HG02588 (cell line): ENCODE results near the gene FBXW8.

Source experiments
- ATAC-seq: cut with Tn5 transposase; IDR thresholded peaks from one replicate; pipeline ENCODE4 v1.9.1; 2021; ENCODE audit warnings: mild to moderate bottlenecking, moderate library complexity; ENCODE audit not compliant: unreplicated experiment

FBXW8 gene

DNA sequence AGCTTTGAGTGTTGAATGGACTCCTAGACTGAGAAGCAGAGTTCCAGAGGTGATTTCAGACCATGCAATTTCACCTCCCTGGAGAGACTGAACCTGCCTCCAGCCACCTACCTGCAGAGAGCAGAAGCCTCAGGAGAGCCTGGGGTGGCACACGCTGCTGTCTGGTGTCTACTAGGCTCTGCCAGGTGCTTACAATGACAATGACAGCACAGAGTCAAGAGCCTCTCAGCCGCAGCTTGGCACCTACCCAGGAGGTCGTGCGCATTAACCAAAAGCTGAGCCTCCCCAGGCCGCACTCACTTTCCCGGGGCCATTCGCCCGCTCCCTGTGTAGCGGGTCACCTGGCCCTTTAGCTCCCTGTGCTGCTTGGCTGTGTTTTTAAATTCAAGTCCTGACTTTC is 125.3 kb downstream of the FBXW8 start:
- no peak for ATAC-seq

DNA sequence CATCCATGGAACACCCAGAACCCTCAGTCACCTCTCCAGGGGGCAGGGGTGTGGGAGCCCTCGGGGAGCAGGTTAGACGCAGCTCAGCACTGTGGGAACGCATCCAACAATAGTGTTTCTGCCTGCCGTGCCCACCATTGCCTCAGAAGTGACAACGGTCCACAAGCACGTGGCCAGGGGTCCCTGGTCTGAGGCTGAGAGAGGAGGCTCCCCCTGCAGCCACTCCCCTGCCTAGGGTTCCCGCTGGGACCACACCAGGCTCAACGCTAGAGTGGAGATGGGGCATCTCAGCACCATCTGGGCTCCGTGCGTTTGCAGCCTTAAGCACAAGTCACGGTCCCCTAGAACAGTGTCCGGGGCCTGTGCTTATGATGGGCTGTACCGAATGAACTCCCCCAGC is 125.8 kb downstream of the FBXW8 start:
- ATAC-seq, result no peak

DNA sequence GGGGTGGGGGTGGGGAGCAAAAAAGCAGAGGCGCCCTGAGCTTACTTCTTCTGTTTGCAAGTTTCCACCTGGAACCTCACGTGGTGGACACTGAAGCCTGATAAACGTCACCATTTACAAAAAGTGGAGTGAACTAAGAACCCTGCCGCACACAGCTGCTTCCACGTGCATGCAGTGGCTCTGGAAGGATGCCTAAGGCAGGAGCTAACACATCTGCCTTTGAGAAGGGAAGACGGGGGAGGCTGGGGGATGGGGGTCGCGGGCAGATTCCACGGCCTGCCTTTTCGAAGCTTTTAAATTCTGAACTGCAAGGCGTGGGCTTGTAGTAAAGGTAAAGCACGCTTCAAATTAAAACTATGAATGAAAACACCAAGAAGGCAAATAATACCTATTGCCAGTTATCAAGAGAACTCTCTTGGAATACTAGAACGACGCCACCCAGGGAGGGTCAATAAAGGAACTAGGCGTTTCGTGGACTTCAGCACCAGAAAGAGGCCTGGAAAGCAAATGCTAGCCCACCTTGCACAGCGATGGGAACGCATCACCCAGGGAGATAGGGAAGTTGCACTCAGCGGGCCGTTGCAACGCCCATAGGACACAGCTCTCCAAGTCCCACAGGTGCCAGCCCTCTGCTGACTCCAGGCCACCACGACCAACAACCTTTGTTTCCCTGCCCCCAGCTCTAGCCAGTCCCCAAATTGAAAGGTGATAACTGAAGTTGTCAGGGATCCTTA is 126.7 kb downstream of the FBXW8 start:
- no peak for ATAC-seq

DNA sequence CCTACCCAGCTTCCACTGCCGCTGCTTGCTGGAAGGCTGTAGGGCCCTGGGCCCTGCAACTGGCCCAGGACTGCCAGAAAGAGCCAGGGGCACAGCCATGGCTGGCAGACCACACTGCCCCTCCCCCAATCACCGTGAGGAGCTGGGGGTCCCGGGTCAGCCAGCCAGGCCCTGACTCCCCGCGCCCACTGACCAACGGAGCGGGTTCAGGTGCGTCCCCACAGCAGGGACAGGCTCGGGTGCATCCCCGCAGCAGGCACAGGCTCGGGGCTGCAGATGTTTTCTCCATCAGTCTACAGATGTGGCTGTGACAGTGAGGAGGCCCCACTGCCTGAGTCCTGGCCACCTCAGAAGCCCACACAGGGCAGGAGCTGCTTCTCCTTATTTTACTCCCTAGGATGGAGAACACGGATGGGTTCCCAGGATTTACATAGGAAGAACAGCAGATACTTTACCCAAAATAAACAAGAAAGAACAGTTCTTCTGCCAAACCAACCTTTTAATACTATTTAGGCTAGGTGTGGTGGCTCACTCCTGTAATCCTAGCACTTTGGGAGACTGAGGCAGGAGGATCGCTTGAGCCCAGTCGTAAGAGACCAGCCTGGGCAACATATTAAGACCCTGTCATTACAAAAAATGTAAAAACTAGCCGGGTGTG is 127.4 kb downstream of the FBXW8 start:
- ATAC-seq, result no peak

DNA sequence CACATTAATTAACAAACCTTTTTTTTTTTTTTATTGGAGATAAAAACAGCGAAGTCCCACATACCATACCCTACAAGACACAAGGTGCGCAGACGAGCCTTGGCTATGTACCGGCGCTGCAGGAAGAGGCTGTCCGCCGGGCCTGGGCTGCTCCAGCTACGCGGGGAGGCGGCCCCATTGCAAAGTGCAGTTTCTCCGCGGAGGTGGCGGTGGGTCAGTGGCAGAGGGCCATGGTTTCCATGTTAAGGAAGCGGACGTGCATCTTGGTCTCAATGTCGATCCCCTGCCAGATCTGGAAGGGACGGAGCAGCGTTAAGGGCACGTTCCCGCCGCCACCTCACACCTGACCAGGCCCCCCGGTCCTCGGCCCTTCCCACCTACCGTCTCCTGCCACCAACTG is 128.2 kb downstream of the FBXW8 start:
- ATAC-seq, result no peak

DNA sequence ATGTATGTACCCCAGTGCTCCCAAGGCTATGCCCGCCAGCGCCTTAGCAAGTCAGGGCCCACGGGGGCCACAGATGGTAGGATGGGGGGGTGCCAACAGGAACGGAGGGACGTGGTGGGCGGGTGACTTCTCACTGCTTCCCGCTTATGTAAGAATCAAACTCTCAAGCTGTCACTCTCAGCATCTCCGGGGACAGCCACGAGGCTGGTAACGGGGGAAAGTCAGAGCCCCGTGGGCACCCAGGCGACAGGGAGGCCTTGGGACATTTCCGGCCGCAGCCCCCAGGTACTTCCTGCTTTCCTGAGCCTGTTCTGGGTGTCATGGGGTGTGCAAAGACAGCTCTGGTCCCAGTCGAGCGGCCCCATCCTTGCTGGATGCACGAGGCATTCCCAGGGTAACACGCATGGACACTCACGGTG is 129.2 kb downstream of the FBXW8 start:
- no peak for ATAC-seq

DNA sequence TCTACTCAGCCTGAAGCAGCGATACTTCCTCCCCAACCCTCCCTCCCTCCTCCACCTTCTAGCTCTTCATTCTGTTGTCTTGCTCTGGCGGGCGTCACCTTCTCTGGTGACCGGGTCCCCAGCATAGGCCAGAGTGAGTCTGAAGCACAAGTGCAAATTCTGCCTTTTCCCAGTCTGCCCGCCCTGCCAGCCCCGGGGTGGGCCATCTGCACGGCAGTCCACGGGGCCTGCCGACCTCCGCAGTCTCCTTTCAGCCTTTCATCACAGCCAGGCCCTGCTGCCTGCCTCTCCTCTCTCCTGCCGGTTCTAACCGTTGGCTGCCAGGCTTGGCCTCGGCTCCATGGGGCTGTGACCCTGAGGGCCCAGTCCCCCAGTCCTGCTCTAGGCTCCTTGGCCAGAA is 129.7 kb downstream of the FBXW8 start:
- ATAC-seq, result no peak

DNA sequence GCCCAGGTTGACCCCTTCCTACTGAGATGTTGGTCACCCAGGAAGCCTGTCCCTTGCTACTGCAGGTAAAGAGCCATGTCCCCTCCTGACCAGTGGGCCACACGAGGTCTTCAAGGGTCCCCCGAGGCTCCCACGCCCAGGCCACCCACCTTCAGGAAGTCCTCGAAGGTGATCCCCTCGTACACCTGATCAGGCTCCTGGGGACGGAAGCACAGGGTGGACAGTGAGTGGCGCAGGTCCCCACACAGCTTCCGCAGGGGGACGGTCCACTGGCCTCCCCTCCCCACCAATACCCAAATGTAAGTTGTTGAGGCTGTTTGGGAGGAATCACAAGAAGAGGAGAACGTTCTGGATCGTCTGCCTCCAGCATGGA is 131.0 kb downstream of the FBXW8 start:
- no peak for ATAC-seq

DNA sequence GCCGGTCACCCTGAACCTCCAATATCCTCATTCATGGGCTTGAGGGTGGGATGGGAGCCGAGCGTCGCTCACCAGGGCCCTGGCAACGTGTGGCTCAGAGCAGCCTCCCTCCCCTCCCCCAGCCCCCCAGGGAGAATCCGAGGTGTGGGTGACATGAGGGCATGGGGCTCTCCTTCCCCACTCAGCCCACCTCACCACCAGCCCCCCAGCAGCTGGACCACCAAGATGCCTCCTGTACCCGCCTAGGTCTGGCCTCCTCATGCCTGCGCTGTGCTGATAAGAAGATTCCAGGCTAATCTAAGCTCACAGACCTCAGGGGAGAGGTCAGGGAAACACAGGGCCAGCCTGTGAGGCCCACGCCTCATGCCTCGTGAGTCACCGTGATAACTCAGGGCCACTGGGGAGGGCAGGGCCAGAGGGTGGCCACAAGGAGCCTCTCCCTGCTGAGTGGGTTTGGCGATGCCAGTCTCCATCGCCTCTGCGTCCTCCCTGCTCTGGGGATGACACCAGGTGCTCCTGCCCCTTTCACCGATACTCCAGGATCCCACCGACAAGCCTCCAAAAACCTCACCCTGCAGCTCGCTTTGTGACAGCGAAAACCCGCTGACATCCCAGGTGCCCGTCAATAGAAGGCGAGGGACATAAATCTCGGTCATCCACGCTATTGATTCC is 131.6 kb downstream of the FBXW8 start:
- ATAC-seq, result no peak

DNA sequence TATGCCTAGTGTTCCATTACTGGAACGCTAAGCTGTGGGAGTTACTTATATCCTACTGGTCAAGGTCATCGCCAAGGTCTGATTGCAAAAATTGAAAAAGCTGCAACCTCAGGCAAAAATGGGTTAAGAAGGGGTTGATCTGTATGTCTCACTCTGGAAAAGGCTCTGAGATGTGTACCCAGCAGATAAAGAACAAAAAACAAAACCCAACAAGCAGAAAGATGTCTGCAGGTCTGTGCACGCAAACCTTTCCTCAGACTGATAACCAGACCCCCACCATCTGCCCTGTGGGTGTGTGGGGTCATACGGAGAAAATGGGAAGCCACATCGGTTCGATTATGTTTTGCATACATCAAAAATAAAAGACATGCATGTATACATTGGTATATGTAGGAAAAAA is 132.1 kb downstream of the FBXW8 start:
- ATAC-seq, result no peak

DNA sequence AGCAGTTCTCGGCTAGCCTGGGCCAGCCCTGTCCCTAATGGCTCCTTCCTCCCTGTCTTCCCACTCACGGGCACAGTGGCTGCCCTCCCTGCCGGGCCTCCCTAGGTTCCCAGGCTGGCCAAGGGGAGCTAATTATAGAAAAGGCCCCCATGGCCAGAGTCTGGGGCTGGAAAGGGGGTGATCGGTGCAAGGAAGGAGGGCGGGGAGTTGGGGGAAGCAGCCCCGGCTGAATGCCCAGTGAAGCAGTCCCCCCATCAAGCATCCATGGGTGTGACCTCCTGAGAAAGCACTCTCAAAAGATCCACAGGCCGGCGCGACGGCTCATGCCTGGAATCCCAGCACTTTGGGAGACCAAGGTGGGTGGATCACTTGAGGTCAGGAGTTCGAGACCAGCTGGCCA is 133.6 kb downstream of the FBXW8 start:
- no peak for ATAC-seq

DNA sequence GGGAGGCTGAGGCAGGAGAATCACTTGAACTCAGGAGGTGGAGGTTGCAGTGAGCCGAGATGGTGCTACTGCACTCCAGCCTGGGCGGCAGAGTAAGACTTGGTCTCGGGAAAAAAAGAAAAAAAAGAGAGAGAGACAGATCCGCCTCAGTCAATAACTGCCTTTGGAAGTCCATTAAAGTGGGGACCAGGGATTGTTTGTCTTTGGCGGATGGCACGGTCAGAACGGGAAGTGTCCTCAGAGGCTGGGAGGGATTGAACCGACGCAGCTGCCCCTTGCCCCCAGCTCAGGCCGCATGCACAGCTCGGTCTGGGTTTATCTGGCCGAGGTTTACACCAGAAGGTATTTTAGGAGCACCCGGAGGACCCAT is 134.0 kb downstream of the FBXW8 start:
- ATAC-seq, result no peak

DNA sequence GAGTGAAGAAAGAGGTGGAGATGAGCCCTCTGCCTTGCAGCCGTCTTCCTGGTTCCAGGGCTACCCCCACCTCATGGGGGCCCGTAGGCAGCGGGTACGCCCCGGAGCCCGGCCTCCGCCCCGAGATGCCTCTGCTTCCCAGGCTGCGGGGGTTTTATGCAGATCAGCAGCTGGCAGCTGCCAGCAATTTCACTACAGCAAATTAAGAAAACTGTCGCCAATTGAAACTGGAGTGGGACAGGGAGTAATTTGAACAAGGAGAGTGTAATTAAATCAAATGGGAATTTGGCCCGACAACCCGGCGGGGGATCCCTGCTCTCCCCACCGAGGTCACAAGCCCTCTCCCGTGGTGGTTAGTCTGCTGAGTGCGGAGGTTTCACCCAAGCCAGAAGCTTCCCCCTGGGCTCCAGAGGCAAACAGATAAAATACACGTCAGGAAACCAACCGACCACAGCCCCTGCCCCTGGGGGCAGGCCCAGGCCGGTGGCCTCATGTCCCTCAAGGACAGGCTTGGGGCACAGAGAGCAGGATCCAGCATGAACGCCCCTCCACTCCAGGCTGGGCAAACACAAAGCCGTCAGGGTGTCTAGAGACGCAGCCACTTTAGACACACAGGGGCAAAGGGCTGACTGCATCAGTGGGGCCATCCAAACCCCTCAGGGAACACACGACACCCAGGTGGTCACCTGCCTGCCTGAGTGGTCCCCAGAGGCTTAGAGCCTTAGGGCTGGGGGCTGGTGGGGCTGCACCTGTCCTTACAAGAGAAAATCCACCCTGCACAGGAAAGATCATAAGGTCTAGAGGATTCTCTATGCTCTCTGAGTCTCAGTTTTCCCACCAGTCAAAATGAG is 134.6 kb downstream of the FBXW8 start:
- no peak for ATAC-seq

DNA sequence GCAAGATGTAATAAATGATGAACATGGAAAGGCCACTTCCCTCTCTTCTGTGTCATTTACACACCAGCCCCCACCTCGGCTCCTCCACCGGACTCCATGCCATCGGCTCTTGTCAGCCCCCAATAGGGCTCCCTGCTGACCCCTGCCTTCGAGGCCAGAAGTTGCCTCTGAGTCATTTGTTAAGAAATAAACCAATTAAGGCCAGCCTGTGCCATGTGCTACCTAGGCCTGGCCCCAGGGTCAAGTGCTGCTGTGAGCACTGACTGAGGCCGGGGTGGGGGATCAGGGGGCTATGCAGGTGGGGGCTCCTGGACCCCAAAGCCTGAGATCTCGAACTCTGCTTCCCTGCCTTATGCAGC is 135.2 kb downstream of the FBXW8 start:
- ATAC-seq, result no peak

DNA sequence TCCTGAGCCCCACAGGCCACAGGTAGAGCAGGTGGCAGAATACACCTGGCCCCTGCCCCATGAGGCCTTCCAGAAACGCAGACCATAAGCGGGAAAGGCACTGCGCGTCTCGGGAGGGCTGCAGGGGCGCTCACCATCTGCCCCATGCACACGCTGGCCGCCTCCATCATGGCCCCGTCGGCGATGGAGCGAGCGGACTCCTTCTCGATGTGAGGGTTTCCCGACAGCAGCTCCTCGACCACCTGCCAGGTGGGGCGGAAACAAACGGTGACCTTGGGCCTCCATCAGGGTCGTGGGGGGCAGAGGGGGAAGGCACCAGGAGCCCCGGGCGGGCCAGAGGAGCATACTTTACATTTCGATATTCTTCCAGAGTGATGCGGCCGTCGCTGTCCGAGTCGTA is 135.7 kb downstream of the FBXW8 start:
- no peak for ATAC-seq

DNA sequence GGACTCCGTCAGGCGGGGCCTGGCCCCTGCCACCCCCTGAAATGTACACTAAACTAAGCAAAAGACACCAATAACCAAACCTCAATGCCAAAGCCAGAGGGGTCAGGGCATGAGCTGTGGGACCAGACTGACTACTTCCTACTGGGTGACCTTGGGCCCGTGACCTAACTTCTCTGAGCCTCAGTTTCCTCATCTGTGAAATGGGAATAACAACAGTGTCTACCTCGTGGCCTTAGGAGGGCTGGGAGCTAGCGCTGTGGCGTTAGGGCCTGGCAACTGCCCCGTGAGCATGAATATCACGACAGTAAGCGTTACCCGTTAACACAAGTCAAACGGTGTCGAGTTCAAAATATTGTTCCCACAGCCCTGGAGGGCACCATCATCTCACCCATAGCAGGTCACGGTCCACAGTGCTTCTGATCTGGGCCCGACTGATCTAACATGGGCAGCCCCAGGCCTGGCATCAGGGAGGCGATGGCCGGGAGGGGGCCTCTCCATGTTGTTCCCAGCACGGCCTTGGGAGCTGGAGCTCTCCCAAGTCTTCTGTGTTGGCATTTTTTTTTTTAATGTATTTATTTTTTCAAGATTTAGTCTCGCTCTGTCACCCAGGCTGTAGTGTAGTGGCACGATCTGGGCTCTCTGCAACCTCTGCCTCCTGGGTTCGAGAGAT is 136.2 kb downstream of the FBXW8 start:
- ATAC-seq, result no peak

DNA sequence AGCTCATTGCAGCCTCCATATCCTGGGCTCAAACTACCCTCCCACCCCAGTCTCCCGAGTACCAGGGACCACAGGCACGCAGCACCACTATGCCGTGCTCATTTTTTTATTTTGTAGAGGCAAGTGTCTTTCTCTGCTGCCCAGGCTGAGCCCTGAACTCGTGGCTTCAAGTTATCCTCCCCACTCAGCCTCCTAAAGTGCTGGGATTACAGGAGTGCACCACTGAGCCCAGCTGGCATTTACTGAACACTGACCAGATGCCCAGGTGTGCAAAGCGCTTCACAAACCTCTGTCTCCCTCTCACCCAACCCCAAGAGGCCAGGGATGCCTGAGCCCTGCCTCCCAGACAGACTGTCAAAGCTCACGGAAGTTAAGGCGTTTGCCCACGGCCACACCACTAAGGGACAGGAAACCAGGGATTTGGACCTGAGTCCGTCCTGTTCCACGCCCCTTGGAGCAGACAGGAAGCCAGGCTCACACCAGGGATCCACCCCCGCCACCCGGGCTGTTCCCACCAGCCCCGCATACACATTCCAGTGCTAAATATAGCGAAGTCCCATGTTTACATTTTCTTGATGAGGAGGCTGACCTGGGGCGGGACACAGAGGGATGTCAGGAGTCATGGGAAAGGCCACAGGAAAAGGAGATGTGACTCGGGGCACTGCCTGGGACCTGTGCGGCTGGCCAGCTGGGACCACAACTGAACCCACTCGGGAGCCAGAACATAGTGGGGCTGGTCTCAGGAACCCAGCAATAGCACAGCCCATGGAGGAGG is 137.2 kb downstream of the FBXW8 start:
- no peak for ATAC-seq

DNA sequence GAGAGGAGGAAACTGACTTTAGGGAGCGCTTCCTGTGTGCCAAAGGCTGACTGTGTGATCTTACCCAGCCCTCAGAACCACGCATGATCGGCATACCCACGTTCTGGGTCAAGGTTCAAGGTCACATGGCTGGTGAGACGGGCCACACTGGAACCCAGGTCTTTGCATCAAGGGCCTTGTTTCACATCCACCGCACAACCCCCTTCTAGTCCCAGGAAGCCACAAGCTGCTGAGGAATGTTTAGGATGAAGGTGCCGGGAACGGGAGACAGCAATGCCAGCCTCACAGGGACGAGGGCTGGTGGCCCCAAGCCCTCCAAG is 137.8 kb downstream of the FBXW8 start:
- no peak for ATAC-seq

DNA sequence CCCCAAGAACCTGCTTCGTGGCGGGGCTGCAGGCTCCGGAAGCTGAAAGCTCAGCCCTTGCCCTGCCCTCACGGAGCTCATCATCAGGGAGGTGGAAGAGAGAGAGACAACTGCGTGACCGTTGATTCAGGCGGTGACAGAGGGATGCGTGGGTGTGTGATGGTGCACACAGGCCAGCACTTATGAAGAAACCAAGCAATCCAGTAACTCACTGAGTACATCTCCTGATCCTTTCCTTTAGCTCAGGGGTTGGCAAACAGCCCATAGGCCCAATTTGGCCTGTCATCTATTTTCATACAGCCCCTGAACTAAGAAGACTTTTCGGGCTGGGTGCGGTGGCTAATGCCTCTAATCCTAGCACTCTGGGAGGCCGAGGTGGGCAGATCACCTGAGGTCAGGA is 138.5 kb downstream of the FBXW8 start:
- ATAC-seq, result no peak

DNA sequence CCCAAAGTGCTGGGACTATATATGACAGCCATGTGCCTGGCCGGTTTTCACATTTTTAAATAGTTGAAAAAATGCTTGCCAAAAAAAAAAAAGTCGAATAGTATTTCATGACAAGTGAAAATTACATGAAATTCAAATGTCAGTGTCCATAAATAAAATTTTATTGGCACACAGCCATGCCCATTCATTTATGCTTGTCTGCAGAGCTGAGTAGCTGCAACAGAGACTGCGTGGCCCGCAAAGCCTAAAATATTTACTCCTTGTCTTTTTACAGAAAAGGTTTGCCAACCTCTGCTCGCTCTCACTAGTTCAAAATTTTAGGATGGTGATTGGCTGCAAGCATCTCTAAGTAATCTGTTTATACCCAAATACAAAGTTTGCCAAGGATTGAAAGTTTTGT is 139.3 kb downstream of the FBXW8 start:
- ATAC-seq, result no peak
